NCI-H345 treated with DMSO at 0.1 percent for 48 hours (cell line): ENCODE results near the gene POU5F1.
A peak's percentile ranks its signal among the peaks of the same experiment; 100 is the strongest.

Source experiments
- DNase-seq: peaks from one replicate; lab custom pipeline; 2025; ENCODE audit not compliant: unreplicated experiment; lab: John Stamatoyannopoulos, UW

The POU5F1 gene

DNA sequence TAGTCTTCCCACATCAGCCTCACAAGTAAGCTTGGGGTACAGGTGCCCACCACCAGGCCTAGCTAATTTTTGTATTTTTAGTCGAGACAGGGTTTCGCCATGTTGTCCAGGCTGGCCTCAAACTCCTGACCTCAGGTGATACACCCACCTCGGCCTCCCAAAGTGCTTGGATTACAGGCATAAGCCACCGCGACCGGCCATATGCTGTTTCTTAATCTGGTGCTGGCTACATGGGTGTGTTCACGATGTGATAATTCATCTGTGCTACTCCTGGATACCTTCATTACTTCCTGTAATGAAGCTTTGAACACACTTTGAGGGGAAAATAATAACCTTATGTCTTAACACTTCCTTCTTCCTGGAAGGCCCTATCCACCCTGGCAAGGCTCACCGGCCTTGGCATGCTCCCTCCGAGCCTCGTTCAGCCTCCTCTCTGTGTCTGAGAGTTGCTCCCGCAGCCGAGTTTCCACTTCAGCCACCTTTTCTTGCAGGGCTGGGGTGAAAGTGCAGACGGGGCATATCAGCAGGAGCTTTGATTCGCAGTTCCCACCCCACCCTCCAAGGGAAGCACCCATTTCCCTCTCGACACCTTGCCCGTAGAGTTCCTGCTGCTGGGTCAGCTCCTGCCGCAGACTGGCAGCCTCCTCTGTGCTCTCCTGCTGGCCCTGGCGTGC, 26.0 kb downstream of the POU5F1 start:
- DNase-seq, result no peak

DNA sequence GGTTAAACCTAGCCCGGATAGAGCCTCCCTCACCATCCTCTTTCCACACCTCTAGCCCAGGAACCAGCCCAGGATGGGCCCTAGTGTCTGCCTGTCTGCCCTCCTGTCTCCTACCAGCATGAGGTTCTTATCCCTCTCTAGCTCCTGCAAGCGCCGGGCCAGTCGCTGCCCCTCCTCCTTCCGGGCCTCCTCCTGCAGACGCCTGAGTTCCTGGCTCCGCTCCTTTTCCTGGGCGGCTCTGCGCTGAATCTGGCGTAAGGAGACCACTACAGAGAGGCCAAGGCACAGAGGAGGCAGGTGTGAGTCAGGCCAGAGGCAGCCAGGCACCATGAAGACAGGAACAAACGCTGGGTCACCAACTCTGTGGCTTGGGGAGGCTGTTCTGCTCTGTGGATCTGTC, 27.3 kb downstream of the POU5F1 start:
- DNase-seq, result no peak

DNA sequence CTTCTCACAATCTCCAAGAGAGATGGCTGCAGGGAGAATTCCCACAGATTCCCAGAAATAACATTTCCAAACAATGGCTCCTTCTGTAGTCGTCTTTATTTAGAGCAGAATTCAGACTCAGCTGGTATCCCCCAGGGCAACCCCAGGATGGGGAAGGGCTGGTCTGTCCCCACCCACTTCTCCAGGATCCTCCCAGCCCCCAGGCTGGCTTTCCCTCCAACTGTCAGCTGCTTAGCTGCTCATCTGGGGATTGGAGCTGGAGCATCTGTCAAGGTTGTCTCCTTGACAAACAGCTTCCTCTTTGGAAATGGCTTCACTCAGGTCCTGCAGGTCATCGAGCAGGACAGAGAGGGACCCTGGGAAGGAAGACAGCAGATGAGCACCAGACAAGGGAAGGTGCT, 28.1 kb downstream of the POU5F1 start:
- DNase-seq, result no peak

DNA sequence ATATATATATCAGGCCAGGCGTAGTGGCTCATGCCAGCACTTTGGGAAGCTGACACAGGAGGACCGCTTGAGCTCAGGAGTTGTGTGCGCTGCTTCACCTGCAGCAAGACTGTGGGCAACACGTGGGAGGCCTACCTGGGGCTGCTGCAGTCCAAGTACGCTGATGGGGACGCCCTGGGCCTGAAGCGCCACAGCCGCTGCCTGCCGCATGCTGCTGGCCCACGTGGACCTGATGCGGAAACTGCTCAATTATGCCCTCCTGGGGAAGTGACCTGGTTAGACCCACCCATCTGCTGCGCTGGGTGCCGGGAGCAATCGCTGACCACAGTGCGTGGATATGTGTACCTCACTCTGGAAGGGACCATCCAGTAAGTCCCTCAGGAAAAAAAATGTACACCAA, 29.8 kb downstream of the POU5F1 start:
- DNase-seq, result no peak

DNA sequence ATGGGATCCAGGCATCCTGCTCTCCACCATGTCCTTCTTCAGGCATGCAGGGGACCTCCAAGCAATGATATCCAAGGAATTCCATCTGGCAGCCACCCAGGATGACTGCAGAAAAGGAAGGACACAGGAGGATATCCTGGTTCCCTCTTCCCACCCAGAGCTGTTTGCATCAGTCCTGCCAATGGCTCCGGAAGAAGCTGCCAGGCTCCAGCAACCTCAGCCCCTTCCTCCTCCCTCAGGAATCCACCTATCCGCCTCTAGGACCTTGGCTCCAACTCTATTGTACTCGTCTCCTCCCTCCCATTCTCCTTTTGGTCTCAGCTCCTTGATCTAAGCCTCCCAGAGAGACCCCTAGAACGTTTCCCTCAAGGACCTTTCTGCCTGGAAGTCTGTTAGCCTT, 30.9 kb downstream of the POU5F1 start:
- no peak for DNase-seq

DNA sequence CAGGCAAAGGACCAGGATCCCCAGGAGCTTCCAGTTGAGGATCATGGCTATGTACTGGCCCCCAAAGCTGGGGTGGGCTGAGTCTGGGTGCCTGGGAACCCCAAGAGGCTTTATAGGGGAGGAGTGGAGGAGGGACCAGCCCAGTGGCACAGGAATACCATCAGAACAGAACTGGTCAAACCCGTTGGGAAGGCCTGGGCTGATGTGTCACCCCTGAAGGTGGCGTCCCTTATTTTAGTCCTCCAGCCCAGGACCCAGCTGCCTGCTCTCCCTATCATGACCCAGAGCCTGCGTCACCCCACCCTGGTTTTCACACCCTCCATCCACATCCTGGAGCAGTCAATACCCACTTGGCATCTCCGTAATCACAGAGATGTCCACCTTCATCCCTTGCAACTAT, 31.5 kb downstream of the POU5F1 start, which contains the start of gene PSORS1C2:
TSS of gene PSORS1C2 (minus strand) at position 85 of the 400 bp plus-strand sequence. CDS start at position 45, 40 bp downstream.
- no peak for DNase-seq

DNA sequence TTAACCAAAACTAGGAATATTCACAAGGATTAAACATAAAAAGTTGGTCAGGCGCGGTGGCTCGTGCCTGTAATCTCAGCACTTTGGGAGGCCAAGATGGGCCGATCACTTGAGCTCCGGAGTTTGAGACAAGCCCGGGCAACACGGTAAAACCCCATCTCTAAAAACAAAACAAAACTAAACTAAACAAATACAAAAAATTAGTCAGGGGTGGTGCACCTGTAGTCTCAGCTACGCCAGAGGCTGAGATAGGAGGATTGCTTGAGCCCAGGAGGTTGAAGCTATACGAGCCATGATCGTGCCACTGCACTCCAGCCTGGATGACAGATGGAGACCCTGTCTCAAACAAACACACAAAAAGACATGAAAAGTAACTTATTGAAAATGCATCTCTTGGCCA, 34.8 kb downstream of the POU5F1 start:
- DNase-seq, result no peak

DNA sequence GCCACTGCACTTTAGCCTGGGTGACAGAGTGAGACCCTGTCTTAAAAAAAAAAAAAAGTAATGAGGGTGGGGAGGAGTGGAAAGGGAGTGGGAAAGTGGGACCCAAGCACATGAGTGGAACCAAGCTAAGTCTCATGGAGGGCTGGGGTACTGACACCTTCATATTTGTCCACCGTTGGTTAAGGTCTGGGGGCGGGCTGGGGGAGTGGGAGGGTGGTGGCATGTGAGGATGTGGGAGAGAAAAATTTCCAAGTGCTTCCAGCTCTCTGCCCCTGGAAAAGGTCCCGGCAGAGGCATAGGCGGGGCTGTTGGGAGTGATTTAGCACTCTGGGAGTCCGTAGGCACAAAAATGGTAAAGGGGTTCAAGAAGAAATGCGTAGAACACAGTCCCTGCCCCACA, 37.7 kb downstream of the POU5F1 start:
- no peak for DNase-seq

DNA sequence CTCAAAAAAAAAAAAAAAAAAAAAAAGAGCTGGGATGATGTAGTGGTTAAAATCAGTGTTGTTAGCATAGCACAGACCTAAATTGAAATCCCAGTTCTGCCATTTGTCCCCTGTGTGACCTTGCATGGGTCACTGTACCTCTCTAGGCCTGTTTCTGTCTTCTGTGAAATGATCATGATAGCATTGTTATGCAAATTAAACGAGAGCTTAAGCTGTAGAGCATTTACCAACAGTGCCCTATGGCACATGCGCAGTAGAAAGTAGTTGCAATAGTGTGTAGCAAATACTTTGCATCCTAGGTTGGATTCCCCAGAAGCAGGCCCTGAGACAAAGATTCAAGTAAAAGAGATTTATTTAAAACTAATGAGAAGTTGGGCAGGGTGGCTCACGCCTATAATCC, 38.9 kb downstream of the POU5F1 start:
- DNase-seq, result no peak

DNA sequence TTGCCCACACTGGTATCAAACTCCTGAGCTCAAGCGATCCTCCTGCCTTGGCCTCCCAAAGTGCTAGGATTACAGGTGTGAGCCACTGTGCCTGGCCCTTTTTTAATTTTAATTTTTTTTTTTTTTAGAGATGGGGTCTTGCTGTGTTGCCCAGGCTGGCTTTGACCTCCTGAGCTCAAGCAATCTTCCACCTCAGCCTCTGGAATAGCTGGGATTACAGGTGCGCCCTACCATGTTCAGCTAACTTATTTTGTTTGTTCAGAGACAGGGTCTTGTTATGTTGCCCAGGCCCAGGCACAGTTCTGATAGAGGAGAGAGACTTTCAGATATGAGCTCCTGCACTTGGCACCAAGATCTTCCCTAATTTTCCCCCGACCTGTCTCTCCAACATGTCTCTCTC, 39.7 kb downstream of the POU5F1 start:
- no peak for DNase-seq

DNA sequence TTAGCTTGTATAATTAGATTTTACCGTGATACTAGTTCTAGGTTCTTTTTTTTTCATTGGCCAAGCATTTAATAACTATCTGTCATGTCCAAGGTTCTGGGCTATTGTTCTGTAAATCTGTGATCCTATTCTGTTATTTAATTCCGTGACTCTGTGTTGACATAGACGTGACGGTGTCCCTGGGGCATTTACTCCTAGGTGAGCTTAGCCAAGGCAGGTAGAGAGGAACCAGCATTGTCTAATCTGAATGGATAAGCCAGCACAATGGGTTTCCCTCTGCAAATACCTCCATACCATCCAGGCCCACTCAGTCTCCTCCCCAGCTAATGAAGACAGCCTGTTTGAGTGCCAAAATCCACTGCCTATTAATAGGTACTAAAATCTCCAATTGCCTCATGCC, 41.4 kb downstream of the POU5F1 start:
- peak; percentile 11 for DNase-seq

DNA sequence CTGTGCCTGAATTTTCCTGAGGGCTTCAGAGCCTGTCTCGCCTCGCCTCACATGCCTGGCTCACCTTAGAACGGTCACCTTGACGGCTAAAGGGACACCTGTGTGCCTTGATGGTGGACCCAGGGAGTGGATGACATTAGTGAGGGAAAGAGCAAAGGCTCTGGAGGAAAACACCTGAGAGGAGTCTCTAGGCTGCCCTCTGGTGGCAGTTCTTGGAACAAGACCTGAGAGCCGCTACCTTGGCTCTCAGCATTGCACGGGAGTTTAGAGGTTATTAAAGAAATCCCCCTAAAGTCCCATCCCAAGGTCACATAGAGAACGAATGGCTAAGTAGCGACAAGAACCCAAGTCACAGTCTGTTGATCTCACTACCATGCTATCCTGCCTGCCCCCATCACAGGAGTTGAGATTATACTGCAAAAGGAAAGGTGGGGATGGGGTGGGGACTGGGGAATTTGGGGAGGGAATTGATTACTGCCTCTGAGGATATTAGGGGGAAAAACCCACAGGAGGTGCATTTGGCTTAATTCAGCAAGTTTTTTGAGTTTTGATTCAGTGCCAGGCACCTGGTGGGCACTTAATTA, 42.3 kb downstream of the POU5F1 start:
- DNase-seq, result peak; percentile 27

DNA sequence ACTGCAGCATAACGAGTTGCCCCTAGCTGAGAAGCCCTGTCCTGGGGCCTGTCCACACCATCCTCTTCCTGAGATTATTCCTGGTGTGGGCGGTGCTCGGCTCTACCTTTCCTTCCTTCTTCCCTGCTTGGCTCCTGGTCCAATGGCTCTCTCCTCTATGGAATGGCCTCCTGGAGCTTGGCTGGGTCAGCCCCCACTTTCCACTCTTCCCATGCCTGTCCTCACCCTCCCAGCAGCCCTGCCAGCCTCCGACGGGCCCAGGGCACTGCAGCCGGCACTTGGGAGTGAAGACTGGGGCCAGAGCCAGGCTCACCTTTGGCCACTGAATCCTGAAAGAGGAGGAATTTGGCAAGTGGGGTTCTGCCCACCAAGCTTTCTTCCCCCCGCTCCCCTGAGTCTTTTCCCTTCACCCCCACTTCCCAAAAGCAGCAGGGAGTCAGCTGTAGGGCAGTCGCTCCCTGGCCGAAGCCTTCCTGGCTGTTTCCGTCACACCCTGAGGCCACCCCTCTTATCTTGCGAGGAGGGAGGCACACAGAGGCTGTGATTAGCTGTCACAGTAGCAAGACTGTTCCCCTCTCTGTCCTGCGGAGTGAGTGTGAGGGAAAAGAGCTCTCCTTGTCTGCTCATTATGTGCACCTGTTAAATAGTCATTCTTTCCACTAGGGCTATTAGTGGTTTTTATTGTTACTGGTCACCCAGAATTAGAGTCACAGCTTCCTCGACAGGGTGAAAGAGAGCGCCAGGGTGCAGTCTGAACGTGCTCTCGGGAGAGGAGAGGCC, 43.9 kb downstream of the POU5F1 start:
- DNase-seq, result no peak

DNA sequence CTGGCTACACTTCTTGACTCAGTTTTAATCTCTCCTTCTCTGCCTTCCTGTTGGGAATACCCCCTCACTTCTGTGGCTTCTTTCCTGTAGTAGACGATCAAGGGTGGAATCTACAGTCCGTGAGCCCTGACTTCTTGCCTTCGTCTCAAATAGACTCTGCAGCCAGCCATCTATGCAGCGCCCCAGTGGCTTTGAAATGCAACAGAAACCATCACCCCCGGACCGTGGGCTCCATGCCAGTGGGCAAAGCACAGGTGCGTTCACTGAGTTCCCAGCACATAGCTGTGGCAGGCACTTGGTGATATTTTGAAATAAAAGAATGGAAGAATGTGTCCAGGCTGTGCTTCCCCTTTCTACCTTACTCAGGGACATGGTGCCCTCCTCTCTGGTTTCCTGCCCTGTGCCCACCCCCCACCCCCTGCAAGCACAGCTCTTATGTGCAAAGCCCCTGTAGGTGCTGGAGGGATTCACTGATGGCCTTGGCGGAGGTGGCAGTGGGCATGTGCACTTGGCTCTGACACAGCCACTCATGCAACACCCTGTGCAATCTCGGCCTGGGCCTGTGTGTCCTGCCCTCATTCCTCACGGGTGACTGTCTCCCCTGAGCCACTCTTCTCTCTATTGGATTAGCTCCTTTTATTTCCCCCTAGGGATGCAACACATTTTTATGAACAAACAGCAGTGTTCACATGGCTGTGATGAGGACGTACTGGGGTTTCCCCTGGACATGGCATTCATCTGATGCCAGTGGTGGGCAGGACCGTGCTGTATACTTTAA, 44.7 kb downstream of the POU5F1 start:
- no peak for DNase-seq

DNA sequence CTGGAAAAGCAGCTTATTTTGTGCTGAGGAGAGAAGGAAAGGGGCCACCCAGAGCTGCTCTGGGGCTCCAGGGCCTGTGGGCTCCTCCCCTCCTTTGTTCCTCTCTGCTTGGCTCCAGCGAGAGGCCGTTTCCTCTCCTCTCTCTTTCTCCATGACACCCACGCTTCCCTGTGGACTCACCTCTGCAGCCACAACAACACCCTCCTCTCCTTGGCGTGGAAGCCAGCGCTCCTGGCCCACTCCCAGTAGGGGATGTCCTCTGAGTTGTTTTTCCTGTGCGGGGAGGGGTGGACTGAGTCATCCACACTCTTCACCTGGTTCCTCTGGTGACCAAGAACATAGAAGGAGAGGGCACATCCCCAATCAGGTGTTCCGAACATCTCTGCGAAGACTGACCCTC, 45.3 kb downstream of the POU5F1 start:
- no peak for DNase-seq

DNA sequence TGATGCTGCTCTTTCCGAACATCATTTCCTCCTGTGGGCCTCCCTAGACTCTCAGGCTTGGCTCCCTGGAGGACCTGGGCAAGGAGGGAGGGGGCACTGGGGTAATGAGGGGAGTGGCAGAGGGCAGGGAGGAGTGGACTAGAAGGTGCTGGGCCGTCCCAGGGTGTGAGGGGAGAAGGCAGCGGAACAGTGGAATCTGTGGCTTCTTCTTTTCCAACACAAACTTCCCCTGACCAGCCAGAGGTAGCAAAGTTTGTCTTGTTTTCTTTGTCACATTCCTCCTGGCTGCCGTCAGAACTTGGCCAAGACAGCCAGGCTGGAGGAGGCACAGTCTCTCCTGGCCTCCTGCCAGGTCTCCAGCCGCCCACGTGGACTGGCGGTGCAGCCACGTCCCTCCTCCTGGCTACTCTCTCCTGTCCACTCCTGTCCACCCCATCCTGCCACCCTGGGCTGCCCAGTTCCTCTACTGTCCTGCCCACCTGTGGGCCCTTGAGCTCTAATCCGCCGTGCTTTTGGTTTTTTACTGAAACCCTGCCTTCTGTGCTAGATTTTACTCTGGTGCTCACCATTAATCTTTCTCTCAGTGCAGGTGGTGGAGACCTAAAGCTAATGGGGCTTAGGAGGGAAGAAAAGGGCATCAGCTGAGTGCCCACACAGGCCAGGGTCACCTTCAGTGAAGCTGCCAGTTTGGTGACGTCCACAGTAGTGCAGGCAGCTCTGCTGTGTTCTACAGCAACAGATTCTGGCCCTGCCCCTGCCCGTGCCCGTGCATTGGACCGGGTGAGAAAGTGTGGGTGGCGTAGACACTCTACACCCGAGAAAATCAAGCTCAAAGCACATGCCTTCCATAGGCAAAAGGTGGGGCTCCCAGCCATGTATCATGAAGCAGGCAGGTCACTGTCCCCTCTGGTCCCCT, 47.4 kb downstream of the POU5F1 start:
- DNase-seq, result no peak

DNA sequence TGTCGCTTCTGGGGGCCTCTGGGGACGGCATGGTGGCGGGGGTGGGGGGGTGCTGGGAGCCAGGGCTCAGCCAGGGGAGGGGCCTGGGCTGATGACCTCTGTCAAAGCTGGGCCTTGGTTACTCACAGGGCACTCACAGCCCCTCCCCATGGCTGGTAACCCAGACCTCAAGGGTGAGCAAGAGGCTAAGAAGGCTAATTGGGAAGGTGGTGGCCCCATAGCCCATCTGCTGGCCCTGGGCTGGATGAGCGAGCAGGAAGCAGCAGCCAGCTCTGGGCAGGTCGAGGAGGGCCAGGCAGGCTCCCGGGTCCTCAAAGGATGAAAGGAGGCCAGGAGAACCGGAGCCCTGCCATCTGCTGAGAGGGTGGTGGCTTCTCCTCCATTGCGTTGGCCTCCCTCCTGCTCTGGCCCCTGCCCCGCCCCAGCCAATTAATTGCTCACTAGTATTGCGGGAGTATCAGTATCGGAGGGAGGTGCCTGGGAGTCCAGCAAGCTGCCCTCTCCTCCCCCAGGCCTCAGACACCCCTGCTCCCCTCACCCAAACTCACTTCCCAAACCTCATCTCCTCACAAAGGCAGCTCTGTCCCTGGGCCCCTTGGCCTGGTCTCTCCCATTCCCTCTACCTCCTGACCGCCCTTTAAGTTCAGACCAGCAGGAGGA, 49.2 kb downstream of the POU5F1 start:
- no peak for DNase-seq

DNA sequence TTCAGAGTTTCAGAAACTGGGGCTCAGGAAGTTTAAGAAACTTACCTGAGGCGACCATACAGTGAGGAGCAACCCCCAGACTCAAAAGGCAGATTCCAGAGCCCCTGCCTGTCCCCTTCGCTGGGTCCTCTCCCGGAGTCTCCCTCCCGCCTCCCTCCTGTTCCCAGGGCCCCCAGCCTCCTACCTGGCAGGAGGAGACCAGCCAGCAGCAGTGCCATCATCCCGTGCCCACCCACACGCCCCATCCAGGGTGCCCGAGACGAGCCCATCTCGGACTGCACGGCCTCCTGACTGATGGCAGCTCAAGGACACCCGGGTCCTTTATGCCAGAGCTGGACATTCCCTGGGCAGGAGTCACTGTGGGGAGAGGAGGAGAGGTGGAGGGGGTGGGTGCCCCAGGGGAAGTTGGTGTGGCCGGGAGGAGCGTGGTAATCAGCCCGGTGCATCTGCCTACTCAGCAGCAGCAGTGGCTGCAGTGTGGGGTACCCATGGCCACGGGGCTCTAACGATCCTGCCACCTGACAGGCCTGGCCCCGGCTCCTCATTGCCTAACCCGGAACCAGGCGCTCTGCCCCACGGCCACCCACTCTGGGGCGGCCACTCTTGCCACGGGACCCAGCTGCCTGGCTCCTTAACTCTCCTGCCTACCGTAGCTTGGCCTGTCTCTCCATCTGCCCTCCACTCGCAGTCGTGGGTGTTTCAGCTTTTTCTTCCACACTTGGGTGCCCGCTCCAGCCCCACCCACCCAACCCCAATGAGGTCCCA, 50.1 kb downstream of the POU5F1 start, which contains the start of gene CDSN:
TSS of gene CDSN (minus strand) at position 296 of the 765 bp plus-strand sequence. CDS start at position 269, 27 bp downstream.
- DNase-seq, result no peak

DNA sequence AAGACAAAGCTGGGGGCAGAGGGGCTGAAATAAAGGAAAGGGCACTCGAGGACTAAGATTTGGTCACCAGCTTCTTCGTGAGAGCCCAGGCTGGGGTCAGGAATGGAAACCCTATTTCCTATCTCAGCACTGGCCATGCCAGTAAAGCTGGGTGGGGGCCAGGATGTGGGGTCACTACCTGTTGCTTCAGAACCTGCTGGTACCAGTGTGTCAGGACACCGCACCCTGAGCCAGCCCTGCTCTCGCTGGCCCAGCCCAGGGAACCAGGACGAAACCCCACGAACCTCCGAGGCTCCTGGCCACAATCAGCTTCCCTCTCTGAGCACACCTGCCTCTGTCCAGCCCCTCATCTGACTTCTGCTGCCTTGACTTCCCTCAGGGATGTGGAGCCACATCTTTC, 52.3 kb downstream of the POU5F1 start:
- DNase-seq, result no peak
